T-helper 2 cell treated with Interferon-gamma antibody and Interleukin-4, amounts not matched to agents 5 μg/mL and 100 μg/mL, for 36 hours (primary cell): ENCODE measurements around the gene WNT4.

Experiments used
- DNase-seq: peaks from one replicate; pipeline ENCODE4 v3.0.0; 2021; ENCODE audit warnings: low spot score
- H3K27ac Mint-ChIP-seq: one replicate; pipeline ENCODE4 v1.8.0; 2021; ENCODE audit warnings: mild to moderate bottlenecking, mixed read lengths
- H3K27me3 Mint-ChIP-seq: one replicate; pipeline ENCODE4 v1.8.0; 2021; ENCODE audit warnings: low read depth, mixed read lengths
- H3K36me3 Mint-ChIP-seq: one replicate; pipeline ENCODE4 v1.8.0; 2021; ENCODE audit warnings: low read depth, mixed read lengths
- H3K4me1 Mint-ChIP-seq: one replicate; pipeline ENCODE4 v1.8.0; 2021; ENCODE audit warnings: low read depth, mixed read lengths
- H3K4me3 Mint-ChIP-seq: one replicate; pipeline ENCODE4 v1.8.0; 2022; ENCODE audit warnings: mild to moderate bottlenecking, moderate library complexity, mixed read lengths
- H3K9me3 Mint-ChIP-seq: one replicate; pipeline ENCODE4 v1.8.0; 2021; ENCODE audit warnings: mixed read lengths

Gene WNT4

GRCh38 chr1:22078133-22078532, 64.8 kb downstream of the WNT4 start:
- Mint-ChIP-seq H3K9me3 (no peaks in the 10 kb centered on the region), H3K4me3 (peak overlapping the region; percentile 1), H3K4me1 (peaks cover 50% of the 10 kb centered on the region), H3K27ac (peak overlapping the region; percentile 46), H3K36me3 (peaks cover 62% of the 10 kb centered on the region), H3K27me3 (no peaks in the 10 kb centered on the region)
- DNase-seq, result no peak

DNA sequence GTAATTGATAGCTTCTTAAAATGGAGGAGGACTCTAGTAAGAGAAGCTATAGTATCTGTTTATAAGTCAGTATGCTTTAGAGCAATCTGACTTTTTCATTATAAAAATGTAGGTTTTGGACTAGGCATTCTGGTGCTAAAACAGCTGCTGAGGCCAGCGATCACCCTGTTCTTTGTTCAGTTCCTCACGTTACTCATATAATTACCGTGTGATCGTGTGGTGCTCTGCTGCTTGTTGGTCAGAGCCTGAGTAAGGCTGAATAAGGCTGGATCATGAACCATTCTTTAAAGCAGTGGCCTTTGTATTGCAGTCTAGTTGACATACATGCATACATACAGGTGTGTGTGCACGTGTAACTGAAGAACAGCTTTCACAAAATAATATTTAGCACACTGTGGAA, 65.2 kb downstream of the WNT4 start:
- H3K36me3 Mint-ChIP-seq, result peaks cover 62% of the 10 kb centered on the region
- no peaks in the 10 kb centered on the region for H3K27me3 Mint-ChIP-seq
- H3K27ac Mint-ChIP-seq, result peak overlapping the region; percentile 46
- H3K9me3 Mint-ChIP-seq, result no peaks in the 10 kb centered on the region
- peaks cover 50% of the 10 kb centered on the region for H3K4me1 Mint-ChIP-seq
- peak overlapping the region; percentile 1 for H3K4me3 Mint-ChIP-seq
- no peak for DNase-seq

GRCh38 chr1:22076346-22076745, 66.6 kb downstream of the WNT4 start:
- Mint-ChIP-seq H3K9me3 (no peaks in the 10 kb centered on the region), H3K27me3 (no peaks in the 10 kb centered on the region), H3K4me1 (peaks cover 49% of the 10 kb centered on the region), H3K36me3 (peaks cover 58% of the 10 kb centered on the region), H3K27ac (peak overlapping the region; percentile 48), H3K4me3 (no peak overlapping the region)
- DNase-seq, result no peak

DNA sequence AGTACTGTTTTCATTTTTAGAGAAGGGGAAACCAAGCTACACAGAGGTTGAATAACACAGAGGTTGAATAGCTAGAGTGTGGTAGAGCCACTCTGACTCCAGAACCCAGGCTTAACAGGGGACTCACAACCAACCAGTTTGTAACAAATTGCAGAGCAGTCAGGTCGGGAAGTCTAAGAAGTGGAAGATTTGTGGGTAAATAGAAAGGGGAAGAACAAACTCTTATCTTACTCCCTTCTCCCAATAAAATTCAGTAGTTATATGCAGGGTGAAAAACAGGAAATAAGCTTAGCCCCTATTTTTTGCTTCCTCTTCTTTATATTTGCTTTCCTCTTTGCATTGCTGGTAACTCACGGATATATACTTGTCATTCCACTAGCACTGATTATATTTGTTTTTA, 67.2 kb downstream of the WNT4 start:
- Mint-ChIP-seq H3K4me3 (no peak overlapping the region), H3K27ac (peak overlapping the region; percentile 37), H3K36me3 (peaks cover 56% of the 10 kb centered on the region), H3K9me3 (no peaks in the 10 kb centered on the region), H3K27me3 (no peaks in the 10 kb centered on the region), H3K4me1 (peaks cover 49% of the 10 kb centered on the region)
- DNase-seq, result no peak

DNA sequence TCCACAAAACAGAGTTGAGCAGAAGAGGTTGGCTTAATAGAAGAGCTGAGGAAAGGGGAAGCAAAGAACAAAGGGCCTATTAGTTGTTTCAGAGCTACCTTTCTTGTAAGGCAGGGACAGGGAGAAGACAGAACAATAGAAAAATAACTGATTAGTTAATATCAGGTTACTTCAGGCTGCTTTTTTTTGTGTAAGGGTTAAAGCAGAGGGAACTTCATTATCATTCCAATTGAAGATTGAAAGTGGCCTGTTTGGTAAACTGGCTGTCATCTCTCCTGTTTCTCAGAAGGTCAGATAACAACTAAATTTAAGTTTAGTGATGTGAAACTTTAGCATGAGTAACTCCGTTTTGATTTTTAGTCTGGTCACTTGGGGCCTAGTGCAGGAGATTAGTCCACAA, 68.1 kb downstream of the WNT4 start:
- peak overlapping the region; percentile 24 for H3K27ac Mint-ChIP-seq
- peaks cover 50% of the 10 kb centered on the region for H3K4me1 Mint-ChIP-seq
- peaks cover 57% of the 10 kb centered on the region for H3K36me3 Mint-ChIP-seq
- no peak for DNase-seq
- no peak overlapping the region for H3K4me3 Mint-ChIP-seq
- no peaks in the 10 kb centered on the region for H3K27me3 Mint-ChIP-seq
- H3K9me3 Mint-ChIP-seq, result no peaks in the 10 kb centered on the region

DNA sequence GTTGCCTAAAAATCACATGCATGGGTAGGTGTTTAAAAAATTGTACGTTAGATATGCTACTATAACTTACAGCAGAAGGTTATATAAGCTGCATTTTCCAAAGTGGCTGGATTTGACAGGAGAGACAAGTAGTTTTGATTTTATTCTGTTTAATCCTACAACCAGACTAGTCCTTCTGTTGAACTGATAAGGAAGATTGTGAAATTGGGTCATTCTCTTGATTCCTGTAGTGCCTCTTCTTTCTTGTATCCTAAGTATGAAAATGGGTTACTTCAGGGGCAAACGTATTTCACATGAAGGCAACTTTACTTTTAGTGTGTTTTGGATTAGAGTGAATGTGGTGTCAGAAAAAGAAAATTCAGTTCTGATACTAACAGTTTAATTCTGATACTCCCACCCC, 71.4 kb downstream of the WNT4 start:
- no peak overlapping the region for H3K4me3 Mint-ChIP-seq
- no peaks in the 10 kb centered on the region for H3K9me3 Mint-ChIP-seq
- no peak overlapping the region for H3K27ac Mint-ChIP-seq
- no peaks in the 10 kb centered on the region for H3K27me3 Mint-ChIP-seq
- no peak for DNase-seq
- peaks cover 52% of the 10 kb centered on the region for H3K36me3 Mint-ChIP-seq
- H3K4me1 Mint-ChIP-seq, result peaks cover 45% of the 10 kb centered on the region
